Measurements from ENCODE around the gene PLEKHG4. TPM values are rescaled to one million over a fixed set of nuclear protein-coding genes. Genes with fewer than 3 reads are reported as not detected.

The PLEKHG4 gene
- total RNA-seq, 1 donor from 2014 or later: 7.8 TPM

DNA sequence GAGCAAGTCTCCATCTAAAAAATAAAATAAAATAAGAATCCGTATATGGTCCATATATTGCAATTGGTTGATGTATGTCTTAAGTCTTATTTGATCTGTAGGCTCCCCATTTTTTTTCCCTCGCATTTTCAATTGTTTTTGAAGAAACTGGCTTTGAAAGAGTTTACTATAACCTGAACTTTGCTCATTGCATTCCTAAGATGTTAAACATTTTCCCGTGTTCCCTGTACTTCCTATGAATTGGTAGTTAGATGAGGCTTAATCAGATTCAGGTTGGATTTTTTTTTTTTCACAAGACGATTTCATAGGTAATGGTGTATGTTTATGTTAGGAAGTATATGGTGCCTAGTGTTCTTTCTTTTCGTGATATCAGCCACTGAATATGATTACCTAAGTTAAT lies 50.6 kb downstream of the PLEKHG4 start:
- no peak for ATAC-seq (ENCODE audit: low read depth)
- intact Hi-C loops (cut with micrococcal nuclease): loop anchor here (5.0 kb wide), 1 partner anchor 53 kb away; the partner anchor contains the start of gene PLEKHG4
- TF ChIP-seq, protein P1, sequence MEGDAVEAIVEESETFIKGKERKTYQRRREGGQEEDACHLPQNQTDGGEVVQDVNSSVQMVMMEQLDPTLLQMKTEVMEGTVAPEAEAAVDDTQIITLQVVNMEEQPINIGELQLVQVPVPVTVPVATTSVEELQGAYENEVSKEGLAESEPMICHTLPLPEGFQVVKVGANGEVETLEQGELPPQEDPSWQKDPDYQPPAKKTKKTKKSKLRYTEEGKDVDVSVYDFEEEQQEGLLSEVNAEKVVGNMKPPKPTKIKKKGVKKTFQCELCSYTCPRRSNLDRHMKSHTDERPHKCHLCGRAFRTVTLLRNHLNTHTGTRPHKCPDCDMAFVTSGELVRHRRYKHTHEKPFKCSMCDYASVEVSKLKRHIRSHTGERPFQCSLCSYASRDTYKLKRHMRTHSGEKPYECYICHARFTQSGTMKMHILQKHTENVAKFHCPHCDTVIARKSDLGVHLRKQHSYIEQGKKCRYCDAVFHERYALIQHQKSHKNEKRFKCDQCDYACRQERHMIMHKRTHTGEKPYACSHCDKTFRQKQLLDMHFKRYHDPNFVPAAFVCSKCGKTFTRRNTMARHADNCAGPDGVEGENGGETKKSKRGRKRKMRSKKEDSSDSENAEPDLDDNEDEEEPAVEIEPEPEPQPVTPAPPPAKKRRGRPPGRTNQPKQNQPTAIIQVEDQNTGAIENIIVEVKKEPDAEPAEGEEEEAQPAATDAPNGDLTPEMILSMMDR (IDR thresholded peaks at IDR 0.05): no peak
- H3K27me3 Mint-ChIP-seq: peaks cover 4% of the 10 kb centered on the region
- no peak overlapping the region for H3K27ac Mint-ChIP-seq
- no peak overlapping the region for H3K4me3 Mint-ChIP-seq
- peaks cover 4% of the 10 kb centered on the region for H3K9me3 Mint-ChIP-seq
- no peaks in the 10 kb centered on the region for H3K36me3 Mint-ChIP-seq (ENCODE audit: low read depth)
- DNase-seq: no peak
- peaks cover 23% of the 10 kb centered on the region for H3K4me1 Mint-ChIP-seq
- ChIA-PET POLR2A (interaction anchor here (0.6 kb wide), 1 partner anchor 148 kb away, joined by 4 read pairs; no protein-coding TSS in a partner anchor), CTCF (no interaction called here)

DNA sequence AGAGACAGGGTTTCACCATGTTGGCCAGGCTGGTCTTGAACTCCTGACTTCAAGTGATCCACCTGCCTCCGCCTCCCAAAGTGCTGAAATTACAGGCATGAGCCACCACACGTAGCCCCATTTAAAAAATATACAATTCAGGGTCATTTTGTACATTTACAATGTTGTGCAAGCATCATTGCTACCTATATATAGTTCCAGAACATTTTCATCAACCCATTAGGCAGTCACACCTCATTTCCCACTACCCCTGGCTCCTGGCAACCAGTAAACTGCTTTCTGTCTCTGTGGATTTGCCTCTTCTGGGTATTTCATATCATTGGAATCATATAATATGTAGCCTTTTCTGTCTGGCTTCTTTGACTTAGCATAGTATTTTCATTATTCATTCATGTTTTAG lies 54.0 kb downstream of the PLEKHG4 start:
- ChIA-PET POLR2A (no interaction called here), CTCF (no interaction called here)
- Mint-ChIP-seq H3K9me3 (peaks cover 9% of the 10 kb centered on the region), H3K4me3 (no peak overlapping the region), H3K27me3 (peaks cover 2% of the 10 kb centered on the region), H3K36me3 (ENCODE audit: low read depth) (no peaks in the 10 kb centered on the region), H3K27ac (no peak overlapping the region), H3K4me1 (no peaks in the 10 kb centered on the region)
- no peak for ATAC-seq (ENCODE audit: low read depth)
- intact Hi-C loops (cut with micrococcal nuclease): no loop called here
- TF ChIP-seq, protein P1 (IDR thresholded peaks at IDR 0.05): no peak
- DNase-seq: no peak

DNA sequence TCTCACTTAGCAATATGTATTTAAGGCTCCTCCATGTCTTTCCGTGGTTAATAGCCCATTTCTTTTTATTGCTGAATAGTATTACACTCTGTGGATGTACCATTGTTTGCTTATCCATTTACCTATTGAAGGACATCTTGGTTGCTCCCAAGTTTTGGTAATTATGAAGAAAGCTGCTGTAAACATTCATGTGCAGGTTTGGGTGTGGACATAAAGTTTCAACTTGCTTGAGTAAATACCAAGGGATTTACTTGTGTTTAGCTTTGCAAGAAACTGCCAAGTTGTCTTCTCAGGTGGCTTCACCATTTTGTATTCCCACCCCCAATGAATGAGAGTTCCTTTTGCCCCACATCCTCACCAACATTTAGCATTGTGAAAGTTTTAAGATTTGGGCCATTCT lies 56.8 kb downstream of the PLEKHG4 start:
- Mint-ChIP-seq H3K9me3 (peaks cover 9% of the 10 kb centered on the region), H3K36me3 (ENCODE audit: low read depth) (no peaks in the 10 kb centered on the region), H3K27me3 (peaks cover 5% of the 10 kb centered on the region), H3K4me1 (no peaks in the 10 kb centered on the region), H3K27ac (no peak overlapping the region), H3K4me3 (no peak overlapping the region)
- ChIA-PET CTCF (no interaction called here), POLR2A (no interaction called here)
- DNase-seq: no peak
- intact Hi-C loops (cut with micrococcal nuclease): no loop called here
- ATAC-seq (ENCODE audit: low read depth): no peak
- TF ChIP-seq, protein P1 (IDR thresholded peaks at IDR 0.05): no peak

DNA sequence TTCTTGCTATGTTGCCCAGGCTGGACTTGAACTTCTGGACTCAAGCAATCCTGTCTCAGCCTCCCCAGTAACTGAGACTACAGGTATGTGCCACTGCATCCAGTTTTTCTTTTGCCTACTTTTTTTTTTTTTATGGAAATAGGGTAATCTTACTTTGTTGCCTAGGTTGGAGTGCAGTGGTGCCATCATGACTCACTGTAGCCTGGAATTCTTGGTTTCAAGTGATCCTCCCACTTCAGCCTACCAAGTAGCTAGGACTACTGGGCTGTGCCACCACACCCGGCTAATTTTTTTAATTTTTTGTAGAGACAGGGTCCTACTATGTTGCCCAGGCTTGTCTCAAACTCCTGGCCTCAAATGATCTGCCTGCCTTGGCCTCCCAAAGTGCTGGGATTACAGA lies 57.3 kb downstream of the PLEKHG4 start:
- POLR2A ChIA-PET: no interaction called here
- H3K4me1 Mint-ChIP-seq: no peaks in the 10 kb centered on the region
- H3K27ac Mint-ChIP-seq: no peak overlapping the region
- DNase-seq (no peak), ATAC-seq (ENCODE audit: low read depth) (no peak)
- TF ChIP-seq, protein P1 (IDR thresholded peaks at IDR 0.05): no peak
- intact Hi-C loops (cut with micrococcal nuclease): no loop called here
- H3K36me3 Mint-ChIP-seq (ENCODE audit: low read depth): no peaks in the 10 kb centered on the region
- peaks cover 5% of the 10 kb centered on the region for H3K27me3 Mint-ChIP-seq
- no peak overlapping the region for H3K4me3 Mint-ChIP-seq
- H3K9me3 Mint-ChIP-seq: peaks cover 9% of the 10 kb centered on the region
- CTCF ChIA-PET: no interaction called here

Other genes with a start within 250 kb of the PLEKHG4 start
- gene PHAF1, start 169.6 kb upstream of the PLEKHG4 start, total RNA-seq: 13.8 and 16.9 TPM in 2 replicates
- 0.64 and 0.93 TPM in 2 replicates for gene B3GNT9, start 128.5 kb upstream of the PLEKHG4 start, total RNA-seq
- 31.5 and 37.3 TPM in 2 replicates for gene TRADD, start 119.6 kb upstream of the PLEKHG4 start, total RNA-seq
- 5.6 and 6.5 TPM in 2 replicates for gene FBXL8, start 119.6 kb upstream of the PLEKHG4 start, total RNA-seq
- 5.9 and 7.3 TPM in 2 replicates for gene HSF4, start 114.8 kb upstream of the PLEKHG4 start, total RNA-seq
- 0.64 and 0.91 TPM in 2 replicates for gene NOL3, start 109.0 kb upstream of the PLEKHG4 start, total RNA-seq
- gene MATCAP1, start 95.6 kb upstream of the PLEKHG4 start, total RNA-seq: 10.6 and 18.7 TPM in 2 replicates
- not detected in 2 replicates for gene EXOC3L1, start 89.4 kb upstream of the PLEKHG4 start, total RNA-seq
- gene E2F4, start 87.4 kb upstream of the PLEKHG4 start, total RNA-seq: 117 and 128 TPM in 2 replicates
- gene ELMO3, start 80.4 kb upstream of the PLEKHG4 start, total RNA-seq: 6.8 and 6.9 TPM in 2 replicates
- gene TMEM208, start 52.4 kb upstream of the PLEKHG4 start, total RNA-seq: 37.1 and 41.3 TPM in 2 replicates
- 45.5 and 50.4 TPM in 2 replicates for gene FHOD1, start 32.1 kb upstream of the PLEKHG4 start, total RNA-seq
- 1.9 and 2.5 TPM in 2 replicates for gene SLC9A5, start 30.6 kb upstream of the PLEKHG4 start, total RNA-seq
- not detected in 2 replicates for gene KCTD19, start 47.2 kb downstream of the PLEKHG4 start, total RNA-seq
- gene LRRC36, start 47.3 kb downstream of the PLEKHG4 start, total RNA-seq: 0.49 and 0.69 TPM in 2 replicates
- gene TPPP3, start 114.0 kb downstream of the PLEKHG4 start, total RNA-seq: 0.15 TPM in 1 of 2 replicates, not detected in the other
- 2.8 and 3.8 TPM in 2 replicates for gene ZDHHC1, start 136.9 kb downstream of the PLEKHG4 start, total RNA-seq
- gene HSD11B2, start 151.6 kb downstream of the PLEKHG4 start, total RNA-seq: 0.49 TPM in 1 of 2 replicates, not detected in the other
- 70.2 and 74.5 TPM in 2 replicates for gene ATP6V0D1, start 201.6 kb downstream of the PLEKHG4 start, total RNA-seq
- gene AGRP, start 204.0 kb downstream of the PLEKHG4 start, total RNA-seq: not detected in 2 replicates
- gene RIPOR1, start 249.3 kb downstream of the PLEKHG4 start, total RNA-seq: 136 and 159 TPM in 2 replicates

Measured in activated B cell treated with CpG ODN at 0.5 μM for 24 hours (primary cell).